ENCODE measurements around the gene CDH22. TPM values are rescaled to one million over a fixed set of nuclear protein-coding genes. Genes with fewer than 3 reads are reported as not detected.

Gene CDH22
- total and polyA plus RNA-seq, 10 donors, result not detected

DNA sequence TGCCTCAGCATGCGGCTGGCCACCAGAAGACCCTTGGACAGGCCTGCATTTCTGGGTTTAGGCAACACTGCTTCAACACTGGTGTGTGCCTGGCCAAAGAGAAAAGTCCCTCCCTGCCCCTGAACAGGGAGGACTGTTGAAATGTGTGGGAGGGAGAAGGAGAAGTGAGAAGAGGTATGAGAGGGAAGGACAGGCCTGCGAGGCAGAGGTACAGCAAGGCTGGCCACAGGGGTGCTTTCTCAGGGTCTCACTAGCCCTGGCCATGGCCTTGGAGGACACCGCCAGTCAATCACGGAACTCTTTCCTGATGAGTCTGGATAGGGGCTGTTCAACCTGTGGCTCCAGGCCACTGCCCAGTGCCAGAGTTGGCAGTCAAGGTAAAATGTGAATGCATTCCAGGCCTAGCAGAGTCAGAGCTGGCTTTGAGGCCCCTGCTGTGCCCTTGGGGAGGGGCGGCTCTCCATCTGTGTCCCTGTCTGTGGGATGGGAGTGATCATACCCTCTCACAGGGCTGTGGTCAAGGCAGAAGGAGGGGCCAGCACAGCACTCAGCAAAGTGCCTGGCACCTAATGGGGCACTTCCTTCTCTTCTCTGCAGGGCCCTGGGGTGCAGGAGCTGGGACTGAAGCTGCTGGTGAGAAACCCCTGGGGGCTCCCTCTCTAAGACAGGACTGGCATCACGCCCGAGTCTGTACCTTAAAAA lies 43.2 kb upstream of the CDH22 start:
- H3K9me3 ChIP-seq, result no peaks in the 10 kb centered on the region
- H3K4me1 ChIP-seq, result peaks cover 1 to 39% (median 21%) of the 10 kb centered on the region in 6 donors
- intact Hi-C loops (cut with DNase I; ENCODE audit: low total_unique reads), result no loop called here
- no peaks in the 10 kb centered on the region for H3K27me3 ChIP-seq (replicated peaks in 1 of 7)
- no peak overlapping the region for H3K4me3 ChIP-seq
- TF ChIP-seq, protein P1, sequence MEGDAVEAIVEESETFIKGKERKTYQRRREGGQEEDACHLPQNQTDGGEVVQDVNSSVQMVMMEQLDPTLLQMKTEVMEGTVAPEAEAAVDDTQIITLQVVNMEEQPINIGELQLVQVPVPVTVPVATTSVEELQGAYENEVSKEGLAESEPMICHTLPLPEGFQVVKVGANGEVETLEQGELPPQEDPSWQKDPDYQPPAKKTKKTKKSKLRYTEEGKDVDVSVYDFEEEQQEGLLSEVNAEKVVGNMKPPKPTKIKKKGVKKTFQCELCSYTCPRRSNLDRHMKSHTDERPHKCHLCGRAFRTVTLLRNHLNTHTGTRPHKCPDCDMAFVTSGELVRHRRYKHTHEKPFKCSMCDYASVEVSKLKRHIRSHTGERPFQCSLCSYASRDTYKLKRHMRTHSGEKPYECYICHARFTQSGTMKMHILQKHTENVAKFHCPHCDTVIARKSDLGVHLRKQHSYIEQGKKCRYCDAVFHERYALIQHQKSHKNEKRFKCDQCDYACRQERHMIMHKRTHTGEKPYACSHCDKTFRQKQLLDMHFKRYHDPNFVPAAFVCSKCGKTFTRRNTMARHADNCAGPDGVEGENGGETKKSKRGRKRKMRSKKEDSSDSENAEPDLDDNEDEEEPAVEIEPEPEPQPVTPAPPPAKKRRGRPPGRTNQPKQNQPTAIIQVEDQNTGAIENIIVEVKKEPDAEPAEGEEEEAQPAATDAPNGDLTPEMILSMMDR (IDR thresholded peaks at IDR 0.05 in 8 of 11, conservative IDR thresholded peaks at IDR 0.05 in 3 of 11), result no peak
- TF ChIP-seq POLR2AphosphoS5 (IDR thresholded peaks at IDR 0.05) (peak in 1 of 3 donors; percentile 13), POLR2A (IDR thresholded peaks at IDR 0.05) (no peak)
- WGBS, 5 donors, result 77 to 95% (median 86%) methylated on average over 7 of the region's 7 CpGs
- DNase-seq, result peak; percentile 44
- peaks cover 0 to 98% (median 41%) of the 10 kb centered on the region in 6 donors for H3K36me3 ChIP-seq
- H3K27ac ChIP-seq, result peak overlapping the region in 2 of 8 donors; percentile 25 to 61

DNA sequence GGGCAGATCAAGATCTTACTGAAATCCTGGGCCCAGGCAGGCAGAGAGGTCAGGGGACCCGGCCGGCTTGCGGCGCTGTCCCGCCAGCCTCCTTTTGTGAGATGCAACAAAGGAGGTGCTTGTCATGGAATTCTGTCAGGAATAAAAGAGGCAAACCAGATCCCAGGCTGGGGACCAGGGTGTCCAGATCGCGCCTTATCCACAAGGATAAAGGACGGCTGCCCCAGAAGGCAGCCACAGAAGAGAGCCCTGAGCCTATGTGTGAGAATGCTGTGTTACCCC lies 42.6 kb upstream of the CDH22 start:
- H3K27me3 ChIP-seq (replicated peaks in 1 of 7), result no peaks in the 10 kb centered on the region
- H3K4me1 ChIP-seq, result peaks cover 0 to 33% (median 16%) of the 10 kb centered on the region in 6 donors
- peak overlapping the region in 3 of 8 donors; percentile 25 to 61 (median 30) for H3K27ac ChIP-seq
- no peak for DNase-seq
- no peak overlapping the region for H3K4me3 ChIP-seq
- 94 to 96% (median 96%) methylated on average over 8 of the region's 8 CpGs for WGBS, 5 donors
- TF ChIP-seq POLR2AphosphoS5 (IDR thresholded peaks at IDR 0.05) (no peak), POLR2A (IDR thresholded peaks at IDR 0.05) (no peak)
- TF ChIP-seq, protein P1 (IDR thresholded peaks at IDR 0.05 in 8 of 11, conservative IDR thresholded peaks at IDR 0.05 in 3 of 11), result no peak
- H3K36me3 ChIP-seq, result peaks cover 0 to 98% (median 41%) of the 10 kb centered on the region in 6 donors
- no peaks in the 10 kb centered on the region for H3K9me3 ChIP-seq
- intact Hi-C loops (cut with DNase I; ENCODE audit: low total_unique reads), result no loop called here

DNA sequence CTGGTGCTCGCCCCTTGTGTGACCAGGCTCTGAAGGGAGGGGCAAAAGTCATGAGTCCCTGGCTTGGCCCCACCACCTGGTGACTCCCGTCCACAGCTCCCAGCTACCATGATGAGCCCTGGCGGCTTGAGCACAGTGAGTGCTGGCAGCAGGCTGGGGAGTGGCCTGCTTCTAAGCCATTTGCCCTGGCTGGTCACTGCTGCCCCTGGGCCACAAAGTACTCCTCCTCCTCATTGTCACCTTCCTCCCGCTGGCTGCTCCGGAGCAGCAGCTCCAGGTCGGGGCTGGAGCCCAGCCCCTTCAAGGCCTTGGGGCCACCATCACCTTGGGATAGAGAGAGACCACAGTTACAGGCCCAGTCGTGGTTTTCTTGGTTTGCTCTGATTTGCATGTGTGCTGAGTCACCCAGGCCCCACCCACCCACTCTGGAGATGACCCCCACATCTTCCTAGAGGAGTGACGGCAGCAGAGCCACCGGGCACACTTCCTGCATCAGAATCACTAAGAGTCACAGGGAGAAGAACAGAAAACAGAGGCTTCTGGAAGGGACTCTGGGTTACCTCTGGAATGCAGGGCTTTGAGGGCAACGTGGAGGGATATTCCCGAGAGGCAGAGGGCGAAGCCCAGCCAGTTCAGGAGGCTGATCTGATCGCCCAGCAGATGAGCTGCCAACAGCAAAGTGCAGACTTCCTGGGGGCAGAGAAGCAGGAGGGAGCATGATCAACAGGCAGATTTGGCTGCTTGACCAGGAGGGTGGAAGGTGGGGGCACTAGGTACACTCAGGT lies 42.1 kb upstream of the CDH22 start:
- intact Hi-C loops (cut with DNase I; ENCODE audit: low total_unique reads), result no loop called here
- H3K9me3 ChIP-seq, result no peaks in the 10 kb centered on the region
- H3K27ac ChIP-seq, result peak overlapping the region in 3 of 8 donors; percentile 25 to 61 (median 30)
- H3K4me3 ChIP-seq, result no peak overlapping the region
- peaks cover 0 to 96% (median 39%) of the 10 kb centered on the region in 6 donors for H3K36me3 ChIP-seq
- DNase-seq, result no peak
- 49 to 77% (median 51%) methylated on average over 9 to 13 of the region's 13 CpGs for WGBS, 5 donors
- no peaks in the 10 kb centered on the region for H3K27me3 ChIP-seq (replicated peaks in 1 of 7)
- peaks cover 0 to 30% (median 16%) of the 10 kb centered on the region in 6 donors for H3K4me1 ChIP-seq
- TF ChIP-seq, protein P1 (IDR thresholded peaks at IDR 0.05 in 8 of 11, conservative IDR thresholded peaks at IDR 0.05 in 3 of 11), result no peak
- TF ChIP-seq POLR2A (IDR thresholded peaks at IDR 0.05) (no peak), POLR2AphosphoS5 (IDR thresholded peaks at IDR 0.05) (peak in 2 of 3 donors; percentile 19 to 64)

DNA sequence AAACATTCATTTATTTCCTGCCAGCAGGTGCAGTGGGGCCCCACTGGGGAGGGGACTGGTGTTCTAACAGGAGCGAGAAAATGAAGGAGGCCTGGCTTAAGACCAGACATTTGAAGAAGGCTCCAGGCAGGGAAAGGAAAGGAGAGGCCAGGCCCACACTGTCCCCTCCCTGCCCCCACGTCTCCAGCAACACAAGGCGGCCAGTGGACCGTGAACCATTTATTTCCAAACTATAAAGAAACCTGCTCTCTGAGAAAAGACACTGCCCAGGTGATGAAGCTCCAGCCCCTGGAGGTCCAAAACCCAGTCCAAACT lies 41.4 kb upstream of the CDH22 start:
- DNase-seq, result no peak
- no peaks in the 10 kb centered on the region for H3K27me3 ChIP-seq (replicated peaks in 1 of 7)
- peaks cover 0 to 89% (median 32%) of the 10 kb centered on the region in 6 donors for H3K36me3 ChIP-seq
- TF ChIP-seq POLR2AphosphoS5 (IDR thresholded peaks at IDR 0.05) (no peak), POLR2A (IDR thresholded peaks at IDR 0.05) (no peak)
- TF ChIP-seq, protein P1 (IDR thresholded peaks at IDR 0.05 in 8 of 11, conservative IDR thresholded peaks at IDR 0.05 in 3 of 11), result no peak
- H3K4me1 ChIP-seq, result peaks cover 0 to 30% (median 16%) of the 10 kb centered on the region in 6 donors
- intact Hi-C loops (cut with DNase I; ENCODE audit: low total_unique reads), result no loop called here
- no peak overlapping the region for H3K4me3 ChIP-seq
- WGBS, 5 donors, result 72 to 82% (median 79%) methylated on average over 4 of the region's 4 CpGs
- no peaks in the 10 kb centered on the region for H3K9me3 ChIP-seq
- H3K27ac ChIP-seq, result peak overlapping the region in 1 of 8 donors; percentile 40

Data from spleen (tissue), 11 donors.